Body of pancreas (tissue), 4 donors: ENCODE data around the gene GRID1. TPM values are rescaled to one million over a fixed set of nuclear protein-coding genes. Genes with fewer than 3 reads are reported as not detected.

Experiments used
- ATAC-seq: fragments of 150-250 bp; one replicate; pipeline ENCODE4 v1.9.1; 2016
- DNase-seq, 4 donors: peaks; one replicate each; pipeline ENCODE4 v3.0.0-alpha.2; 2019
- H3K27ac ChIP-seq, 4 donors: fragments of 200-600 bp; sonication (generic); 1 replicate in 3 of 4; 2 replicates in 1 of 4; pipeline versions ENCODE4 v1.5.1 to v1.6.1; 2016 to 2019; ENCODE audit warnings: mild to moderate bottlenecking in 1 of 4, mixed read lengths in 1 of 4, moderate library complexity in 1 of 4
- H3K27me3 ChIP-seq, 2 donors: fragments of 200-600 bp; sonication (generic); one replicate each; pipeline ENCODE4 v1.6.0; 2016; ENCODE audit warnings: mild to moderate bottlenecking in 1 of 2
- H3K36me3 ChIP-seq, 2 donors: fragments of 200-600 bp; sonication (generic); replicated peaks in 1 of 2; 2 replicates each; pipeline ENCODE4 v1.5.1; 2016; ENCODE audit warnings: low read depth in 2 of 2; ENCODE audit not compliant: insufficient read depth in 1 of 2
- H3K4me1 ChIP-seq: fragments of 200-600 bp; sonication (generic); one replicate; pipeline ENCODE4 v1.6.0; 2016
- H3K4me3 ChIP-seq, 2 donors: fragments of 200-600 bp; sonication (generic); 1 replicate in 1 of 2; 2 replicates in 1 of 2; pipeline ENCODE4 v1.5.1; 2016 to 2019
- H3K9me3 ChIP-seq, 3 donors: fragments of 200-600 bp; sonication (generic); 1 replicate in 2 of 3; 2 replicates in 1 of 3; pipeline ENCODE4 v1.5.1; 2016
- CTCF ChIP-seq, 7 experiments: fragments of 450-650 bp in 4 of 7; fragments of 200-600 bp in 3 of 7; sonication (generic) in 3 of 7; IDR thresholded peaks; one replicate each; pipeline ENCODE4 v1.5.1; 2016 to 2019; ENCODE audit warnings: antibody characterized with exemption in 7 of 7
- POLR2A ChIP-seq, 3 donors: fragments of 450-650 bp; IDR thresholded peaks; one replicate each; pipeline ENCODE4 v1.6.1; 2016; ENCODE audit warnings: antibody characterized with exemption in 3 of 3, mild to moderate bottlenecking in 2 of 3
- WGBS, 2 donors: methylation state at CpG; one replicate each; pipeline ENCODE4 v1.1.5; 2017; 5-methylcytosine and 5-hydroxymethylcytosine counted together
- intact Hi-C: fragments of 100-400 bp; cut with DNase I; formaldehyde crosslinking; loops from one replicate; pipeline ENCODE4 v1.15.1; 2023
- total RNA-seq, 2 donors: library from RNA; depleted of rRNA; stranded (reverse); fragments of >200 nt; gene quantifications; one replicate each; pipeline ENCODE4 v1.1.0, GENCODE V29; 2016

GRID1 gene
- total RNA-seq, 2 donors from 2014 or later = 1.0 to 1.6 TPM

GRCh38 chr10:85993140-85993539 is 373.5 kb downstream of the GRID1 start:
- no peaks in the 10 kb centered on the region for H3K9me3 ChIP-seq
- H3K27me3 ChIP-seq = no peaks in the 10 kb centered on the region
- H3K36me3 ChIP-seq = no peaks in the 10 kb centered on the region
- DNase-seq = no peak
- 92 to 94% methylated on average over 1 of the region's 1 CpG for WGBS, 2 donors
- intact Hi-C loops = loop anchor here (5.0 kb wide), 1 partner anchor 379 kb away; no protein-coding TSS in a partner anchor
- no peak overlapping the region for H3K27ac ChIP-seq
- H3K4me3 ChIP-seq = no peak overlapping the region
- no peak for TF ChIP-seq POLR2A (IDR thresholded peaks at IDR 0.05)
- no peak for TF ChIP-seq CTCF (IDR thresholded peaks at IDR 0.05)
- ATAC-seq = no peak
- no peaks in the 10 kb centered on the region for H3K4me1 ChIP-seq

DNA sequence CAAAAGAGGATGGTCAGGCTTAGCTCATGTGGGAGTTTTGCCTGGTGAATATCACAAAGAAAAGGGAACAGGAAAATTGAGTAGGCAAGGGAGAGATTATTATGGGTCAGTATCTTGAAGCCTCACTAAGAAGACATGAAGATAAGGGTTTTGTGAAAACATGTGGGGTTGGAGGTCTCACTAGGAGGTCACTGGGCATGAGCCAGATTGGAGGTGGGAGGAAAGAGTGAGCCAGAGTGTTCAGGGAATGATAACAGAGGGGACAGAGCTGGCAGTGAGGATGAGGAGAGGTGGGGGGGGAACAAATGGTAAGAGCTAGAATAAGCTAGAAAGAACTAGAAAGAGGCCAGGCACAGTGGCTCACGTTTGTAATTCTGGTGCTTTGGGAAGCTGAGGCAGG is 374.3 kb downstream of the GRID1 start:
- no peak overlapping the region for H3K4me3 ChIP-seq
- TF ChIP-seq POLR2A (IDR thresholded peaks at IDR 0.05) = no peak
- no peak for TF ChIP-seq CTCF (IDR thresholded peaks at IDR 0.05)
- H3K27me3 ChIP-seq = no peaks in the 10 kb centered on the region
- intact Hi-C loops = loop anchor here (5.0 kb wide), 1 partner anchor 380 kb away; no protein-coding TSS in a partner anchor
- ATAC-seq (no peak), DNase-seq (no peak)
- H3K27ac ChIP-seq = no peak overlapping the region
- H3K36me3 ChIP-seq = no peaks in the 10 kb centered on the region
- no peaks in the 10 kb centered on the region for H3K4me1 ChIP-seq
- no peaks in the 10 kb centered on the region for H3K9me3 ChIP-seq
- WGBS, 2 donors = 44 to 65% methylated on average over 1 of the region's 1 CpG

DNA sequence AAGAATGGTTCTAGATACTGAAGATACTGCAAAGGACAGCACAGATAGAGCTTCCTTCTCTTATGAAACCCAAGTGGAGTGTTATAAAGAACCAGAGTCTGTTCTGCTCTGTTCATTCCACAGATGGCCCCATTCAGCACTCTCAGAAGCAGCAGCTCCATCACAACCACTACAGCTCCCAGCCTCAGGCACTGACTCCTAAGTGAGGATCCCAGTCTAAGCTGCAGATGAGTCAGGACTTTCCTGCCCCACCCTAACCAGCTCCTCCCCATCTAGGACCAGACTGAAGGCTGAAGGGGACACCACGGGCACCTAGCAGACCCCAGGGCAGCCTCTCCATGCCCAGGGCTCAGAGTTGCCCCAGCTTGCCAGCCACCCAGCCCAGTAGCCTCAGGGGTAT is 379.8 kb downstream of the GRID1 start:
- Histone ChIP-seq H3K9me3 (no peaks in the 10 kb centered on the region), H3K4me3 (no peak overlapping the region), H3K4me1 (no peaks in the 10 kb centered on the region), H3K36me3 (no peaks in the 10 kb centered on the region), H3K27me3 (no peaks in the 10 kb centered on the region), H3K27ac (no peak overlapping the region)
- TF ChIP-seq POLR2A (IDR thresholded peaks at IDR 0.05) = no peak
- TF ChIP-seq CTCF (IDR thresholded peaks at IDR 0.05) = no peak
- ATAC-seq (no peak), DNase-seq (no peak)
- intact Hi-C loops = no loop called here
- WGBS, 2 donors = 44% methylated on average over 1 of the region's 1 CpG; no CpG with 5 or more reads in 1 of the 2 donors

DNA sequence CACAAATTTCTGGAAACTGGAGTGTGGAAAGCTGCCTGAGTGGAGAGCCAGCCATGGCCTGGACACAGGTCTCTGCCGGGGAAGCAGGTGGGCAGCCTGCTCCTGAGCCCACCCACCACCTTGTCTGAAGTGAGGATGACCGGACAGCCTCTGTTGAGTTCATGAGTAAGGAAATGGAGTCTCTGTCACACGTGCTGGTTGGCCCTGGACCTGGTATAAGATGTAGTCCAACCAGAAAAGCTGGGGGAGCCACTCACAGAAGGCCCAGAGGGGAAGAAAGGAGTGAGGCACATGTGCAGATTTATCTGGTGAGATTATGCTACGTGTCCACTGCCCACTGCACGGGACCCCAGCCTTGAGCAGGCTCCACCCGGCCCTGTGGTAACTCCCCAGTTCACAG is 383.5 kb downstream of the GRID1 start:
- no peak for DNase-seq
- Histone ChIP-seq H3K4me1 (no peaks in the 10 kb centered on the region), H3K9me3 (no peaks in the 10 kb centered on the region), H3K36me3 (no peaks in the 10 kb centered on the region), H3K27ac (no peak overlapping the region), H3K27me3 (no peaks in the 10 kb centered on the region), H3K4me3 (no peak overlapping the region)
- no peak for ATAC-seq
- intact Hi-C loops = no loop called here
- 82 to 84% methylated on average over 4 to 6 of the region's 6 CpGs for WGBS, 2 donors
- TF ChIP-seq CTCF (IDR thresholded peaks at IDR 0.05) = no peak
- no peak for TF ChIP-seq POLR2A (IDR thresholded peaks at IDR 0.05)

- Histone ChIP-seq H3K36me3 (no peaks in the 10 kb centered on the region), H3K4me3 (no peak overlapping the region), H3K27me3 (no peaks in the 10 kb centered on the region), H3K27ac (no peak overlapping the region), H3K9me3 (no peaks in the 10 kb centered on the region), H3K4me1 (no peaks in the 10 kb centered on the region)
- no peak for DNase-seq
- no peak for TF ChIP-seq POLR2A (IDR thresholded peaks at IDR 0.05)
- TF ChIP-seq CTCF (IDR thresholded peaks at IDR 0.05) = no peak
- ATAC-seq = no peak
- intact Hi-C loops = no loop called here
Measured at GRCh38 chr10:85979598-85979997, 387.0 kb downstream of the GRID1 start.
